ENCODE measurements around the gene GUSB. TPM values are rescaled to one million over a fixed set of nuclear protein-coding genes. Genes with fewer than 3 reads are reported as not detected.

GUSB gene
- polyA plus RNA-seq, 1 experiment: 67.8 TPM

DNA sequence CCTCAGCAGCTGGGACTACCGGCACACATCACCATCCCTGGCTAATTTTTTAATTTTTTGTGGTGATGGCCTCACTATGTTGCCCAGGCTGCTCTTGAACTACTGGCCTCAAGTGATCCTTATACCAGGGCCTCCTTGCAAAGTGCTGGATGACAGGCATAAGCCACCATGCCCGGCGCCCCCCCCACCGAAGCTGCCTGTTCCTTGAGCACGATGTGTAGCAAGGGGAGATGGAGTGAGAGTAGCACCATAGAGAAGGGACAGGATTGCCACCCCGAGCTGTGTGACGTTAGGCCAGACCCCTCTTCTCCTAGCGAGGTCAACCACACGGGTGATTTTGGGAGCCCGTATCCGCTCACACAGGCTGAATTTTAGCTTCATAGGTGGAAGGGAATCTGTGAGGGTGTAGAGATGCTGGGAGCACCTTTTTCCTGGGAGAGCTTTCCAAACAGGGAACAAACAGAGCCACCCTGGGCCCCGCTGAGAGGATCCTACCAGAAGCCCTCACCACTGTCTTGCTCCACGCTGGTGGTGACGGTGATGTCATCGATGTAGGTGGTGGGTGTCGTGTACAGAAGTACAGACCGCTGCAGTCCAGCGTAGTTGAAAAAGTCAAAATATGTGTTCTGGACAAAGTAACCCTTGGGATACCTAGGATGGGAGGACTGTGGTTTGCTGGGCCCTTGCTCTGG is 3.0 kb downstream of the GUSB start:
- no peak for DNase-seq (ENCODE audit: low read depth)
- Histone ChIP-seq H3K4me3 (ENCODE audit: low read depth, low read length) (no peak overlapping the region), H3K27me3 (ENCODE audit: control insufficient read depth, insufficient read depth, low read length) (no peaks in the 10 kb centered on the region), H3K36me3 (ENCODE audit: control insufficient read depth, insufficient read depth, low read length) (peaks cover 9% of the 10 kb centered on the region)
- ChIA-PET CTCF (no interaction called here), POLR2A (no interaction called here)
- TF ChIP-seq, protein P1, sequence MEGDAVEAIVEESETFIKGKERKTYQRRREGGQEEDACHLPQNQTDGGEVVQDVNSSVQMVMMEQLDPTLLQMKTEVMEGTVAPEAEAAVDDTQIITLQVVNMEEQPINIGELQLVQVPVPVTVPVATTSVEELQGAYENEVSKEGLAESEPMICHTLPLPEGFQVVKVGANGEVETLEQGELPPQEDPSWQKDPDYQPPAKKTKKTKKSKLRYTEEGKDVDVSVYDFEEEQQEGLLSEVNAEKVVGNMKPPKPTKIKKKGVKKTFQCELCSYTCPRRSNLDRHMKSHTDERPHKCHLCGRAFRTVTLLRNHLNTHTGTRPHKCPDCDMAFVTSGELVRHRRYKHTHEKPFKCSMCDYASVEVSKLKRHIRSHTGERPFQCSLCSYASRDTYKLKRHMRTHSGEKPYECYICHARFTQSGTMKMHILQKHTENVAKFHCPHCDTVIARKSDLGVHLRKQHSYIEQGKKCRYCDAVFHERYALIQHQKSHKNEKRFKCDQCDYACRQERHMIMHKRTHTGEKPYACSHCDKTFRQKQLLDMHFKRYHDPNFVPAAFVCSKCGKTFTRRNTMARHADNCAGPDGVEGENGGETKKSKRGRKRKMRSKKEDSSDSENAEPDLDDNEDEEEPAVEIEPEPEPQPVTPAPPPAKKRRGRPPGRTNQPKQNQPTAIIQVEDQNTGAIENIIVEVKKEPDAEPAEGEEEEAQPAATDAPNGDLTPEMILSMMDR (IDR thresholded peaks at IDR 0.05; ENCODE audit: insufficient read depth, low read depth, low read length): no peak

- no peak for DNase-seq (ENCODE audit: low read depth)
- no peak overlapping the region for H3K4me3 ChIP-seq (ENCODE audit: low read depth, low read length)
- POLR2A ChIA-PET: no interaction called here
- CTCF ChIA-PET: no interaction called here
- TF ChIP-seq, protein P1 (IDR thresholded peaks at IDR 0.05; ENCODE audit: insufficient read depth, low read depth, low read length): no peak
- H3K27me3 ChIP-seq (ENCODE audit: control insufficient read depth, insufficient read depth, low read length): no peaks in the 10 kb centered on the region
- H3K36me3 ChIP-seq (ENCODE audit: control insufficient read depth, insufficient read depth, low read length): peaks cover 12% of the 10 kb centered on the region
Measured at GRCh38 chr7:65976659-65977196, 5.3 kb downstream of the GUSB start.

- peaks cover 14% of the 10 kb centered on the region for H3K36me3 ChIP-seq (ENCODE audit: control insufficient read depth, insufficient read depth, low read length)
- no peak overlapping the region for H3K4me3 ChIP-seq (ENCODE audit: low read depth, low read length)
- ChIA-PET POLR2A (no interaction called here), CTCF (no interaction called here)
- TF ChIP-seq, protein P1 (IDR thresholded peaks at IDR 0.05; ENCODE audit: insufficient read depth, low read depth, low read length): no peak
- no peak for DNase-seq (ENCODE audit: low read depth)
- no peaks in the 10 kb centered on the region for H3K27me3 ChIP-seq (ENCODE audit: control insufficient read depth, insufficient read depth, low read length)
Measured at GRCh38 chr7:65975814-65976445, 6.1 kb downstream of the GUSB start.

DNA sequence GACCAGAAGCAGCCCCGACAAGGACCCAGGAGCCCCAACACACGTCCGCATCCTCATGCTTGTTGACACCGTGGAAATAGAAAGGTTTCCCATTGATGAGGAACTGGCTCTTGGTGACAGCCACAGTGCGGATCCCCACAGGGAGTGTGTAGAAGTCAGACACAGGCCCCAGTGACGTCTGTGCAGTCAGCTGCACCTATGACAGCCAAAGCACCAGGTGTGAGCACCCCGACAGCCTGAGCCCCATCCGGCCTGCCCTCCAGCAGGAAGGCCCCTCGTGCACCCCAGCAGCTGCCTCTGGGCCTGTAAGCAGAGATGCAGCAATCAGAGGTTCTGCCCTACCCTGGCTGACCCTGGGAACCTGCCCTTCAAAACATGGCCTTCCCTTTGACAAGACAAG is 7.1 kb downstream of the GUSB start:
- H3K36me3 ChIP-seq (ENCODE audit: control insufficient read depth, insufficient read depth, low read length): peaks cover 17% of the 10 kb centered on the region
- ChIA-PET CTCF (interaction anchor here (1.0 kb wide), 1 partner anchor 15 kb away, joined by 3 read pairs; no protein-coding TSS in a partner anchor), POLR2A (no interaction called here)
- TF ChIP-seq, protein P1 (IDR thresholded peaks at IDR 0.05; ENCODE audit: insufficient read depth, low read depth, low read length): no peak
- DNase-seq (ENCODE audit: low read depth): no peak
- H3K27me3 ChIP-seq (ENCODE audit: control insufficient read depth, insufficient read depth, low read length): no peaks in the 10 kb centered on the region
- no peak overlapping the region for H3K4me3 ChIP-seq (ENCODE audit: low read depth, low read length)

DNA sequence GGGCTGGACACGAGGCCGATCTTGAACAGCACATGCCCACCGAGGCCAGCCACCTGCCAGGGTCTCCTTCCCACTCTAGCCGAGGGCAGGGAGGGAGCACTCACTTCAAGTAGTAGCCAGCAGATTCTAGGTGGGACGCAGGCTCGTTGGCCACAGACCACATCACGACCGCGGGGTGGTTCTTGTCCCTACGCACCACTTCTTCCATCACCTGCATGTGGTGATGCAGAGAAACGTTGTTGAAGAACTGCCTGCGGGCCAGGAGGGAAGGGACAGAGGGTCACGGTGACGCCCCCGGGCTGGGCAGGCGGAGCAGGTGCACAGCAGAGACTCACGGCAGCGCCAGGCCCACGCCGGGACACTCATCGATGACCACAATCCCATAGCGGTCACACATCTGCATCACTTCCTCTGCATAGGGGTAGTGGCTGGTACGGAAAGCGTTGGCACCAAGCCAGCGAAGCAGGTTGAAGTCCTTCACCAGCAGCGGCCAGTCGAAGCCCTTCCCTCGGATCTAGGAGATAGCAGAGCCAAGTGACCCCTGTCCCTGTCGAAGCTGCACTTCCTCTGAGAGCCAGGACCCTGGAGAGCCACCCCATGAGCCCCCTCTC is 7.7 kb downstream of the GUSB start:
- Histone ChIP-seq H3K4me3 (ENCODE audit: low read depth, low read length) (no peak overlapping the region), H3K36me3 (ENCODE audit: control insufficient read depth, insufficient read depth, low read length) (peaks cover 19% of the 10 kb centered on the region), H3K27me3 (ENCODE audit: control insufficient read depth, insufficient read depth, low read length) (no peaks in the 10 kb centered on the region)
- DNase-seq (ENCODE audit: low read depth): no peak
- TF ChIP-seq, protein P1 (IDR thresholded peaks at IDR 0.05; ENCODE audit: insufficient read depth, low read depth, low read length): no peak
- ChIA-PET CTCF (interaction anchor here (1.0 kb wide), 1 partner anchor 15 kb away, joined by 3 read pairs; no protein-coding TSS in a partner anchor), POLR2A (no interaction called here)
